B cell (primary cell): ENCODE results near the gene MAEA.

ENCODE experiments used
- EZH2 ChIP-seq: IDR thresholded peaks from 2 replicates; pipeline ENCODE4 v1.6.1; 2012; ENCODE audit warnings: borderline replicate concordance, low read depth, mild to moderate bottlenecking, moderate library complexity, low read length; ENCODE audit not compliant: insufficient read depth, poor library complexity, severe bottlenecking
- TF ChIP-seq, protein P1 (sequence below): fragments of 200-600 bp; IDR thresholded peaks from one replicate; pipeline ENCODE4 v1.8.0; 2022; ENCODE audit warnings: antibody characterized with exemption, mild to moderate bottlenecking

DNA sequence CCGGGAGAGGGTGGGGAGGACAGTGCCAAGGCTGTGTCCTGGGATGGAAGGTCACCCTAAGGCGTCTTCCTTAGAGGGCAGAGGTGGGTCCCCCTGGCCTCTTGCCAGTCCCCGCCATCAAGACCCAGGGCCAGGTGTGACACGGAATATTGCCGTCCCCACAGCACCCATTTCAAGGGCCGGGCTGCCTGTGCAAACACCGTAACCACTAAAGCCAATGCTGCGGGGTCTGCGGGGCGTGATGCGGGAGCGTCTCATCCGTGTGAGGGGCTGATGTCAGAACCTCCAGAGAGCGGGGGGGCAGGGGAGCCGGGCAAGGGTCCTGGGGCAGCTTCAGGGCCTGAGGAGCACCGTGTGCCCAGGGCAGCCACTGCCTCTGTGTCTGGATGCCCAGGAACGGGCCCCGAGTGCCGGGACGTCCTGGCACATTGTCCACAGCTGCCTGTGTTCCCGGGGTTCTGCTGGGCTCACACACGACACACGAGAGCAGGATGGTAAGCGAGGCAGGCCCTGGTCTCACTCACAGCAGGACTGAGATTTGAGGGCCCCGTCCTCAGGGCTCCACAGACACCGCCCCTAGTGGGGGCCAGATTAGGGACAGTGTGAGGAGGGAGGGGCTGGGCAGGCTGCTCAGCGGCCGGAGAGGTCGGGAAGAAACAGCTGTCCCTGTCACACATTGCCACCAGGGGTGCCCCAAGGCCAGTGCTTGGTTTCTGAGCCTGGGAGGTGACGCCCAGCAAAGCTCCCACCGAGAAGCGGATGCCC lies 87.3 kb downstream of the MAEA start:
- TF ChIP-seq, protein P1, sequence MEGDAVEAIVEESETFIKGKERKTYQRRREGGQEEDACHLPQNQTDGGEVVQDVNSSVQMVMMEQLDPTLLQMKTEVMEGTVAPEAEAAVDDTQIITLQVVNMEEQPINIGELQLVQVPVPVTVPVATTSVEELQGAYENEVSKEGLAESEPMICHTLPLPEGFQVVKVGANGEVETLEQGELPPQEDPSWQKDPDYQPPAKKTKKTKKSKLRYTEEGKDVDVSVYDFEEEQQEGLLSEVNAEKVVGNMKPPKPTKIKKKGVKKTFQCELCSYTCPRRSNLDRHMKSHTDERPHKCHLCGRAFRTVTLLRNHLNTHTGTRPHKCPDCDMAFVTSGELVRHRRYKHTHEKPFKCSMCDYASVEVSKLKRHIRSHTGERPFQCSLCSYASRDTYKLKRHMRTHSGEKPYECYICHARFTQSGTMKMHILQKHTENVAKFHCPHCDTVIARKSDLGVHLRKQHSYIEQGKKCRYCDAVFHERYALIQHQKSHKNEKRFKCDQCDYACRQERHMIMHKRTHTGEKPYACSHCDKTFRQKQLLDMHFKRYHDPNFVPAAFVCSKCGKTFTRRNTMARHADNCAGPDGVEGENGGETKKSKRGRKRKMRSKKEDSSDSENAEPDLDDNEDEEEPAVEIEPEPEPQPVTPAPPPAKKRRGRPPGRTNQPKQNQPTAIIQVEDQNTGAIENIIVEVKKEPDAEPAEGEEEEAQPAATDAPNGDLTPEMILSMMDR, result no peak
- TF ChIP-seq EZH2, result no peak
